ENCODE measurements around the gene IL1RAPL1. TPM values are rescaled to one million over a fixed set of nuclear protein-coding genes. Genes with fewer than 3 reads are reported as not detected.
"Not testable (repeated sequence)": the region's sequence is repeated elsewhere in the genome, so short reads cannot be mapped to it uniquely, and the experiment has no call there.

IL1RAPL1 gene
- total RNA-seq, 1 donor: under 0.01 TPM

GRCh38 chrX:29241809-29242208 is 654.6 kb downstream of the IL1RAPL1 start:
- DNase-seq (ENCODE audit: low read depth in 2 of 3, low spot score in 2 of 3): no peak

- no peak for DNase-seq (ENCODE audit: low read depth in 2 of 3, low spot score in 2 of 3)
These were observed 655.6 kb downstream of the IL1RAPL1 start for GRCh38 chrX:29242856-29243255.

- no peak for DNase-seq (ENCODE audit: low read depth in 2 of 3, low spot score in 2 of 3)
These were observed 656.7 kb downstream of the IL1RAPL1 start for GRCh38 chrX:29243942-29244341.

GRCh38 chrX:29254515-29254914 is 667.3 kb downstream of the IL1RAPL1 start:
- DNase-seq (ENCODE audit: low read depth in 2 of 3, low spot score in 2 of 3): no peak

GRCh38 chrX:29257521-29257920 is 670.3 kb downstream of the IL1RAPL1 start:
- DNase-seq (ENCODE audit: low read depth in 2 of 3, low spot score in 2 of 3): no peak

- DNase-seq (ENCODE audit: low read depth in 2 of 3, low spot score in 2 of 3): no peak
These were observed 682.1 kb downstream of the IL1RAPL1 start for GRCh38 chrX:29269390-29269789.

GRCh38 chrX:29274517-29274916 is 687.3 kb downstream of the IL1RAPL1 start:
- DNase-seq (ENCODE audit: low read depth in 2 of 3, low spot score in 2 of 3): no peak

- no peak for DNase-seq (ENCODE audit: low read depth in 2 of 3, low spot score in 2 of 3)
These were observed 688.7 kb downstream of the IL1RAPL1 start for GRCh38 chrX:29275928-29276327.

GRCh38 chrX:29281078-29281742 is 694.0 kb downstream of the IL1RAPL1 start:
- DNase-seq (ENCODE audit: low read depth in 2 of 3, low spot score in 2 of 3): no peak

GRCh38 chrX:29285664-29286063 is 698.4 kb downstream of the IL1RAPL1 start:
- no peak for DNase-seq (ENCODE audit: low read depth in 2 of 3, low spot score in 2 of 3)

- DNase-seq (ENCODE audit: low read depth in 2 of 3, low spot score in 2 of 3): no peak
These were observed 708.9 kb downstream of the IL1RAPL1 start for GRCh38 chrX:29295987-29296680.

- no peak for DNase-seq (ENCODE audit: low read depth in 2 of 3, low spot score in 2 of 3)
These were observed 710.0 kb downstream of the IL1RAPL1 start for GRCh38 chrX:29297171-29297800.

GRCh38 chrX:29299684-29300083 is 712.4 kb downstream of the IL1RAPL1 start:
- DNase-seq (ENCODE audit: low read depth in 2 of 3, low spot score in 2 of 3): no peak

GRCh38 chrX:29308726-29309125 is 721.5 kb downstream of the IL1RAPL1 start:
- no peak for DNase-seq (ENCODE audit: low read depth in 2 of 3, low spot score in 2 of 3)

GRCh38 chrX:29315931-29316330 is 728.7 kb downstream of the IL1RAPL1 start:
- DNase-seq (ENCODE audit: low read depth in 2 of 3, low spot score in 2 of 3): no peak

GRCh38 chrX:29318012-29318411 is 730.8 kb downstream of the IL1RAPL1 start:
- DNase-seq (ENCODE audit: low read depth in 2 of 3, low spot score in 2 of 3): no peak

- not testable (repeated sequence) for DNase-seq (ENCODE audit: low read depth in 2 of 3, low spot score in 2 of 3)
These were observed 745.2 kb downstream of the IL1RAPL1 start for GRCh38 chrX:29332429-29332828.

- DNase-seq (ENCODE audit: low read depth in 2 of 3, low spot score in 2 of 3): not testable (repeated sequence)
These were observed 745.8 kb downstream of the IL1RAPL1 start for GRCh38 chrX:29333091-29333490.

GRCh38 chrX:29348288-29348687 is 761.0 kb downstream of the IL1RAPL1 start:
- no peak for DNase-seq (ENCODE audit: low read depth in 2 of 3, low spot score in 2 of 3)

- DNase-seq (ENCODE audit: low read depth in 2 of 3, low spot score in 2 of 3): no peak
These were observed 772.0 kb downstream of the IL1RAPL1 start for GRCh38 chrX:29359276-29359675.

- DNase-seq (ENCODE audit: low read depth in 2 of 3, low spot score in 2 of 3): not testable (repeated sequence)
These were observed 787.5 kb downstream of the IL1RAPL1 start for GRCh38 chrX:29374765-29375164.

GRCh38 chrX:29376584-29376983 is 789.3 kb downstream of the IL1RAPL1 start:
- no peak for DNase-seq (ENCODE audit: low read depth in 2 of 3, low spot score in 2 of 3)
